Neural progenitor cell (in vitro differentiated cells): Measurements from ENCODE around the gene VSIG10L. TPM values are rescaled to one million over a fixed set of nuclear protein-coding genes. Genes with fewer than 3 reads are reported as not detected.

ENCODE experiments used
- DNase-seq: peaks from one replicate; pipeline ENCODE4 v3.0.0-alpha.2; 2016; ENCODE audit warnings: low spot score
- H2AFZ ChIP-seq: fragments of 200-600 bp; sonication (generic); replicated peaks from 2 replicates; pipeline ENCODE4 v1.6.1; 2016; ENCODE audit warnings: antibody characterized with exemption
- H3F3A ChIP-seq: fragments of 200-600 bp; sonication (generic); 2 replicates; pipeline ENCODE4 v1.6.1; 2016; ENCODE audit warnings: antibody characterized with exemption, low read depth
- H3K27ac ChIP-seq: fragments of 200-600 bp; sonication (generic); 2 replicates; pipeline ENCODE4 v1.5.1; 2016; ENCODE audit warnings: mild to moderate bottlenecking
- H3K27me3 ChIP-seq: fragments of 200-600 bp; sonication (generic); 2 replicates; pipeline ENCODE4 v1.6.1; 2016; ENCODE audit warnings: mild to moderate bottlenecking, moderate library complexity
- H3K36me3 ChIP-seq: fragments of 200-600 bp; sonication (generic); 2 replicates; pipeline ENCODE4 v1.5.1; 2016
- H3K4me1 ChIP-seq: fragments of 200-600 bp; sonication (generic); 2 replicates; pipeline ENCODE4 v1.6.1; 2016; ENCODE audit warnings: mixed run types
- H3K4me2 ChIP-seq: fragments of 200-600 bp; sonication (generic); 2 replicates; pipeline ENCODE4 v1.6.1; 2016
- H3K4me3 ChIP-seq: fragments of 200-600 bp; sonication (generic); 2 replicates; pipeline ENCODE4 v1.5.1; 2016
- H3K79me2 ChIP-seq: fragments of 200-600 bp; sonication (generic); 2 replicates; pipeline ENCODE4 v1.6.1; 2016; ENCODE audit warnings: low read depth
- H3K9ac ChIP-seq: fragments of 200-600 bp; sonication (generic); 2 replicates; pipeline ENCODE4 v1.6.1; 2016
- H3K9me3 ChIP-seq: fragments of 200-600 bp; sonication (generic); 2 replicates; pipeline ENCODE4 v1.5.1; 2016; ENCODE audit warnings: low read depth
- H4K20me1 ChIP-seq: fragments of 200-600 bp; sonication (generic); 2 replicates; pipeline ENCODE4 v1.6.1; 2016; ENCODE audit warnings: low read depth
- H3K27ac Mint-ChIP-seq: 3 replicates; pipeline ENCODE4 v1.8.0; 2021; ENCODE audit warnings: mixed read lengths
- H3K27me3 Mint-ChIP-seq: 2 replicates; pipeline ENCODE4 v1.8.0; 2022; ENCODE audit warnings: low read depth, mild to moderate bottlenecking, inconsistent platforms, moderate library complexity, mixed read lengths; ENCODE audit not compliant: insufficient read depth
- H3K36me3 Mint-ChIP-seq: 3 replicates; pipeline ENCODE4 v1.8.0; 2021; ENCODE audit warnings: mixed read lengths
- H3K4me1 Mint-ChIP-seq: 3 replicates; pipeline ENCODE4 v1.8.0; 2021; ENCODE audit warnings: mixed read lengths
- H3K4me3 Mint-ChIP-seq: 3 replicates; pipeline ENCODE4 v1.8.0; 2021; ENCODE audit warnings: mild to moderate bottlenecking, moderate library complexity, mixed read lengths
- H3K9me3 Mint-ChIP-seq: 3 replicates; pipeline ENCODE4 v1.8.0; 2020; ENCODE audit warnings: mixed read lengths
- EZH2 ChIP-seq: fragments of 200-600 bp; sonication (generic); IDR thresholded peaks from 2 replicates; pipeline ENCODE4 v1.6.1; 2017; ENCODE audit warnings: antibody characterized with exemption, mild to moderate bottlenecking, moderate library complexity
- EZH2phosphoT487 ChIP-seq: fragments of 200-600 bp; sonication (generic); IDR thresholded peaks from 2 replicates; pipeline ENCODE4 v1.6.1; 2017; ENCODE audit warnings: antibody characterized with exemption
- total RNA-seq: library from RNA; depleted of rRNA; stranded (reverse); fragments of >200 nt; gene quantifications from 2 replicates; pipeline ENCODE4 v1.2.3, GENCODE V29; 2015; ENCODE audit warnings: low replicate concordance
- TF ChIP-seq, protein P1 (sequence below): fragments of 200-600 bp; sonication (generic); IDR thresholded peaks from 2 replicates; pipeline ENCODE4 v1.5.1; 2017; ENCODE audit warnings: antibody characterized with exemption, mild to moderate bottlenecking

Gene VSIG10L
- total RNA-seq, 1 donor from 2014 or later, result 2.7 TPM

DNA sequence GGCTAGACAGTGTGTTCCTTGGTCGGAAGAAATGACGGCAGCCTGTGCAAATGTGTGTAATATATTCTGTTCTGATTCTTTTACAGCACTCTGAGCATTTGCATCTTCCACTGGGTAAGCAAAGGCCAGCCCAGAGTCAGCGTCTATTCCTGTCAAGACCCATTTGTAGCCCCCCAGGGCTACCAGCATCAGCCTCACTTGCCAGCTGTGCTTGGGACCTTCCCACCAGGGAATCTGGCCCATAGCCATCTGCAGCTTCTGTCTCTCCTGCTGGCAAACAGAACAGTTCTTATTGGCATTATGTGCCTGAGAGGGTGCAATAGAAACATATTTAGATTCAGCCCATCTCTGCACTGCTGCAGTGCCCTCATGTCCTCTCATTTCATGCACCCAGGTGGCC lies 36.5 kb downstream of the VSIG10L start:
- Mint-ChIP-seq H3K4me1 (peaks cover 10% of the 10 kb centered on the region), H3K27ac (no peak overlapping the region), H3K27me3 (peaks cover 7% of the 10 kb centered on the region), H3K4me3 (no peak overlapping the region), H3K36me3 (no peaks in the 10 kb centered on the region), H3K9me3 (peaks cover 22% of the 10 kb centered on the region)
- no peaks in the 10 kb centered on the region for H3K9me3 ChIP-seq
- H3K79me2 ChIP-seq, result no peaks in the 10 kb centered on the region
- H3K27ac ChIP-seq, result no peak overlapping the region
- no peak overlapping the region for H2AFZ ChIP-seq
- H3K36me3 ChIP-seq, result no peaks in the 10 kb centered on the region
- no peak overlapping the region for H3K4me3 ChIP-seq
- H4K20me1 ChIP-seq, result no peaks in the 10 kb centered on the region
- no peak overlapping the region for H3K9ac ChIP-seq
- no peaks in the 10 kb centered on the region for H3K4me1 ChIP-seq
- H3K27me3 ChIP-seq, result no peaks in the 10 kb centered on the region
- DNase-seq, result no peak
- TF ChIP-seq EZH2phosphoT487 (no peak), EZH2 (no peak)
- peaks cover 5% of the 10 kb centered on the region for H3F3A ChIP-seq
- H3K4me2 ChIP-seq, result no peak overlapping the region

DNA sequence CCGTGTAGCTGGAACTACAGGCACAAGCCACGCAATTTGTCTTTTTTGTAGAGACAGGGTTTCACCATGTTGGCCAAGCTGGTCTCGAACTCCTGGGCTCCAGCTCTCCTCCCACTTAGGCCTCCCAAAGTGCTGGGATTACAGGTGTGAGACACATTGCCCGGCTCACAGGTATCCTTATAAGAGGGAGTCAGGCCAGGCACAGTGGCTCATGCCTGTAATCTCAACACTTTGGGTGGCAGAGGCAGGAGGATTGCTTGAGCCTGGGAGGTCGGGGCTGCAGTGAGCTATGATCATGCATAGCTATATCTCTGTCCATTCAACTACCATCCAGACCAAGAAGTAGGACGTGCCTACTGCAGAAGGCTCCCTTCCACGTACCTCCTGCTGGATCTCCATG lies 40.7 kb downstream of the VSIG10L start:
- H3K9me3 ChIP-seq, result no peaks in the 10 kb centered on the region
- H3K9me3 Mint-ChIP-seq, result peaks cover 11% of the 10 kb centered on the region
- H3K9ac ChIP-seq, result no peak overlapping the region
- H3K4me2 ChIP-seq, result no peak overlapping the region
- H3K4me3 Mint-ChIP-seq, result no peak overlapping the region
- H4K20me1 ChIP-seq, result no peaks in the 10 kb centered on the region
- H3F3A ChIP-seq, result no peaks in the 10 kb centered on the region
- peaks cover 11% of the 10 kb centered on the region for H3K27me3 Mint-ChIP-seq
- no peaks in the 10 kb centered on the region for H3K27me3 ChIP-seq
- H3K79me2 ChIP-seq, result no peaks in the 10 kb centered on the region
- H2AFZ ChIP-seq, result no peak overlapping the region
- TF ChIP-seq, protein P1, sequence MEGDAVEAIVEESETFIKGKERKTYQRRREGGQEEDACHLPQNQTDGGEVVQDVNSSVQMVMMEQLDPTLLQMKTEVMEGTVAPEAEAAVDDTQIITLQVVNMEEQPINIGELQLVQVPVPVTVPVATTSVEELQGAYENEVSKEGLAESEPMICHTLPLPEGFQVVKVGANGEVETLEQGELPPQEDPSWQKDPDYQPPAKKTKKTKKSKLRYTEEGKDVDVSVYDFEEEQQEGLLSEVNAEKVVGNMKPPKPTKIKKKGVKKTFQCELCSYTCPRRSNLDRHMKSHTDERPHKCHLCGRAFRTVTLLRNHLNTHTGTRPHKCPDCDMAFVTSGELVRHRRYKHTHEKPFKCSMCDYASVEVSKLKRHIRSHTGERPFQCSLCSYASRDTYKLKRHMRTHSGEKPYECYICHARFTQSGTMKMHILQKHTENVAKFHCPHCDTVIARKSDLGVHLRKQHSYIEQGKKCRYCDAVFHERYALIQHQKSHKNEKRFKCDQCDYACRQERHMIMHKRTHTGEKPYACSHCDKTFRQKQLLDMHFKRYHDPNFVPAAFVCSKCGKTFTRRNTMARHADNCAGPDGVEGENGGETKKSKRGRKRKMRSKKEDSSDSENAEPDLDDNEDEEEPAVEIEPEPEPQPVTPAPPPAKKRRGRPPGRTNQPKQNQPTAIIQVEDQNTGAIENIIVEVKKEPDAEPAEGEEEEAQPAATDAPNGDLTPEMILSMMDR, result no peak
- TF ChIP-seq EZH2phosphoT487, result no peak
- TF ChIP-seq EZH2, result no peak
- H3K4me1 Mint-ChIP-seq, result peaks cover 3% of the 10 kb centered on the region
- DNase-seq, result no peak
- no peaks in the 10 kb centered on the region for H3K4me1 ChIP-seq
- no peak overlapping the region for H3K4me3 ChIP-seq
- no peaks in the 10 kb centered on the region for H3K36me3 Mint-ChIP-seq
- H3K27ac Mint-ChIP-seq, result no peak overlapping the region
- no peaks in the 10 kb centered on the region for H3K36me3 ChIP-seq
- no peak overlapping the region for H3K27ac ChIP-seq

DNA sequence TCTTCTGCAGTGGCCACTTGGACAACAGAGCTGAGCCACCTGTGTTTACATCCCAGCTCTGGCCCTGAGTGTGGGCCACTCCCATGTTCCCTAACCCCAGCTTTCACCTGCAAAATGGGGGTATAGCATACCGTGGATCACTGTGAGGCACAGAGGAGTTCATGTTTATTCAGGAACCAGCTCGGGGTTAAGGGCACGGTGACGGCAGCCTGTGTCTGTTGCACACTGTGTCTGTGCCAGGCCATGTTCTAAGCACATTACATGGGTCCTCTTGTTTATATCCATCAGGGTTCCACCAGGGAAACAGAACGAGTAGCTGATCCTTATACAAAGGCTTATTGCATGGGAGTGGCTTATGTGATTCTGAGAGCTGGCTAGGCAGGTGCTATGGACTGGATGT lies 44.5 kb downstream of the VSIG10L start:
- H3K36me3 Mint-ChIP-seq, result no peaks in the 10 kb centered on the region
- Histone ChIP-seq H3K27me3 (peaks cover 16% of the 10 kb centered on the region), H2AFZ (no peak overlapping the region), H3K9ac (no peak overlapping the region), H4K20me1 (no peaks in the 10 kb centered on the region), H3K4me3 (no peak overlapping the region), H3K4me1 (peaks cover 28% of the 10 kb centered on the region), H3K79me2 (no peaks in the 10 kb centered on the region), H3K9me3 (no peaks in the 10 kb centered on the region), H3K4me2 (no peak overlapping the region), H3K27ac (no peak overlapping the region), H3K36me3 (no peaks in the 10 kb centered on the region), H3F3A (peaks cover 3% of the 10 kb centered on the region)
- H3K27ac Mint-ChIP-seq, result no peak overlapping the region
- no peaks in the 10 kb centered on the region for H3K9me3 Mint-ChIP-seq
- TF ChIP-seq EZH2phosphoT487 (no peak), EZH2 (no peak)
- TF ChIP-seq, protein P1, result no peak
- no peak overlapping the region for H3K4me3 Mint-ChIP-seq
- peaks cover 11% of the 10 kb centered on the region for H3K27me3 Mint-ChIP-seq
- peaks cover 28% of the 10 kb centered on the region for H3K4me1 Mint-ChIP-seq
- DNase-seq, result no peak

DNA sequence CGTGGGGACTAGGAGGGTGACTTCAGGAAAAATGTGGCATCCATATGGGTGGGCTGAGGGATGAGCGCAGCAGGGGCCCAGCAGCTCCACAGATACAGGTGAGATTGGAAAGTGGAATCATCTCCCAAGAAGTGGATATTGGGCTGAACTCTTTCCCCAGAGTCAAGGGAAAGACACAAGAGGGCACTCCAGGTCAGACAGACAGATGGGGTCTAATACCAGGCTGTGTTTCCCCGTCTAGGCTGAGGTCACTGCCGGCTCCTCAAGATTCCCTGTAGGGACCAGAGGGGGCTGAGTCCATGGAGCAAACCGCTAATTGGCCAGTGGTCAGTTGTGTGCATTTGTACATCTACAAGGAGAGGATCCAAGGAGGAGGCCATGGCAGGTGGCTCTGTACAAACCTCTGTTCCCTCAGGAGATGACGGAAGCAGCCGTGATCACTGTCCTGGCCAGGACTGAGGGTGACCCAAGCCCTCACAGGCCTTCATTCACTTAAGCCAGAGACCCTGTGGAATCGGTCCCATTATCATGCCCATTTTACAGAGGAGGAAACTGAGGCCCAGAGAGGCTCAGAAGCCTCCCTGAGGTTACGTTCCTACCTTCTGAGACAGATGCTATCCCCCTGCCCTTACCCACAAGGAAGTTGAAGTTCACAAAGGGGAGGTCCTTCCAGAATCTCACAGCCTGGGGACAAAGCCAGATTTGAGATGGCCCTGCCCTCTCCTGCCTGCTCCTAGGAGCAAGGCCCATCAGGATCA lies 45.4 kb downstream of the VSIG10L start:
- peaks cover 3% of the 10 kb centered on the region for H3F3A ChIP-seq
- no peak overlapping the region for H2AFZ ChIP-seq
- Mint-ChIP-seq H3K36me3 (no peaks in the 10 kb centered on the region), H3K4me3 (no peak overlapping the region), H3K4me1 (peaks cover 32% of the 10 kb centered on the region), H3K9me3 (no peaks in the 10 kb centered on the region), H3K27me3 (peaks cover 11% of the 10 kb centered on the region), H3K27ac (no peak overlapping the region)
- H4K20me1 ChIP-seq, result no peaks in the 10 kb centered on the region
- no peak overlapping the region for H3K27ac ChIP-seq
- H3K36me3 ChIP-seq, result no peaks in the 10 kb centered on the region
- H3K9ac ChIP-seq, result no peak overlapping the region
- TF ChIP-seq, protein P1, result peak; percentile 33
- TF ChIP-seq EZH2phosphoT487, result no peak
- no peak overlapping the region for H3K4me2 ChIP-seq
- peaks cover 16% of the 10 kb centered on the region for H3K27me3 ChIP-seq
- no peaks in the 10 kb centered on the region for H3K79me2 ChIP-seq
- H3K4me1 ChIP-seq, result peaks cover 30% of the 10 kb centered on the region
- DNase-seq, result peak; percentile 33
- H3K4me3 ChIP-seq, result no peak overlapping the region
- H3K9me3 ChIP-seq, result no peaks in the 10 kb centered on the region
